Neural cell (in vitro differentiated cells): ENCODE measurements around the gene KLHL30. TPM values are rescaled to one million over a fixed set of nuclear protein-coding genes. Genes with fewer than 3 reads are reported as not detected.

Experiments used
- H2AFZ ChIP-seq: fragments of 200-600, 300-800 bp; sonication (generic), shearing (Covaris generic); 2 replicates; pipeline ENCODE4 v1.6.0; 2014; ENCODE audit warnings: low read depth, mild to moderate bottlenecking, antibody characterized with exemption, low read length, moderate library complexity
- H3F3A ChIP-seq: fragments of 200-600 bp; shearing (Covaris generic); 2 replicates; pipeline ENCODE4 v1.6.1; 2016; ENCODE audit warnings: mild to moderate bottlenecking, moderate library complexity, mixed read lengths, antibody characterized with exemption, low read length; ENCODE audit not compliant: insufficient read depth, poor library complexity, severe bottlenecking
- H3K27ac ChIP-seq: fragments of 200-600, 300-800 bp; sonication (generic), shearing (Covaris generic); 2 replicates; pipeline ENCODE4 v1.5.1; 2014; ENCODE audit warnings: mild to moderate bottlenecking, low read length, moderate library complexity
- H3K27me3 ChIP-seq: fragments of 300-800, 200-600 bp; sonication (generic), shearing (Covaris generic); 2 replicates; pipeline ENCODE4 v1.6.0; 2014; ENCODE audit warnings: mild to moderate bottlenecking, low read depth, low read length, moderate library complexity; ENCODE audit not compliant: insufficient read depth
- H3K36me3 ChIP-seq: fragments of 300-800, 200-600 bp; sonication (generic), shearing (Covaris generic); 2 replicates; pipeline ENCODE4 v1.5.1; 2014; ENCODE audit warnings: mild to moderate bottlenecking, antibody characterized with exemption, low read length, moderate library complexity; ENCODE audit not compliant: insufficient read depth
- H3K4me2 ChIP-seq: fragments of 300-800, 200-600 bp; sonication (generic), shearing (Covaris generic); 2 replicates; pipeline ENCODE4 v1.6.0; 2014; ENCODE audit warnings: mild to moderate bottlenecking, low read length
- H3K4me3 ChIP-seq: fragments of 300-800, 200-600 bp; sonication (generic), shearing (Covaris generic); 2 replicates; pipeline ENCODE4 v1.5.1; 2014; ENCODE audit warnings: mild to moderate bottlenecking, low read length, moderate library complexity
- H3K79me2 ChIP-seq: fragments of 200-600 bp; shearing (Covaris generic); replicated peaks from 2 replicates; pipeline ENCODE4 v1.6.0; 2014; ENCODE audit warnings: mild to moderate bottlenecking, low read length, moderate library complexity; ENCODE audit not compliant: insufficient read depth
- H3K9ac ChIP-seq: fragments of 300-800, 200-600 bp; sonication (generic), shearing (Covaris generic); 2 replicates; pipeline ENCODE4 v1.6.1; 2016; ENCODE audit warnings: mild to moderate bottlenecking, low read length, mixed read lengths
- H3K9me2 ChIP-seq: fragments of 200-600 bp; shearing (Covaris generic); 2 replicates; pipeline ENCODE4 v1.6.1; 2016; ENCODE audit warnings: mild to moderate bottlenecking, low read length, mixed read lengths; ENCODE audit not compliant: insufficient read depth
- H3K9me3 ChIP-seq: fragments of 200-600, 300-800 bp; sonication (generic), shearing (Covaris generic); 2 replicates; pipeline ENCODE4 v1.6.1; 2016; ENCODE audit warnings: mild to moderate bottlenecking, mixed run types, low read length, moderate library complexity, mixed read lengths
- H4K20me1 ChIP-seq: fragments of 200-600 bp; shearing (Covaris generic); 2 replicates; pipeline ENCODE4 v1.6.1; 2016; ENCODE audit warnings: mild to moderate bottlenecking, mixed run types; ENCODE audit not compliant: insufficient read depth
- CTCF ChIP-seq: fragments of 450-650 bp; IDR thresholded peaks from 2 replicates; pipeline ENCODE4 v1.5.1; 2014; ENCODE audit warnings: antibody characterized with exemption, mild to moderate bottlenecking, moderate library complexity; ENCODE audit not compliant: poor library complexity, severe bottlenecking
- EP300 ChIP-seq: fragments of 450-650 bp; conservative IDR thresholded peaks from 2 replicates; pipeline ENCODE4 v1.6.1; 2014; ENCODE audit warnings: antibody characterized with exemption, mild to moderate bottlenecking, moderate library complexity; ENCODE audit not compliant: poor library complexity, severe bottlenecking
- EZH2 ChIP-seq: fragments of 200-600, 300-800 bp; shearing (Covaris generic), sonication (generic); IDR thresholded peaks from 2 replicates; pipeline ENCODE4 v1.6.1; 2014; ENCODE audit warnings: antibody characterized with exemption, low read length, borderline replicate concordance, mild to moderate bottlenecking; ENCODE audit not compliant: insufficient read depth, poor library complexity, severe bottlenecking
- MXI1 ChIP-seq: fragments of 450-650 bp; conservative IDR thresholded peaks from 2 replicates; pipeline ENCODE4 v1.6.1; 2014; ENCODE audit warnings: antibody characterized with exemption, mild to moderate bottlenecking; ENCODE audit not compliant: poor library complexity, severe bottlenecking
- POLR2AphosphoS5 ChIP-seq: IDR thresholded peaks from 2 replicates; pipeline ENCODE4 v1.6.1; 2012
- RAD21 ChIP-seq: fragments of 450-650 bp; conservative IDR thresholded peaks from 2 replicates; pipeline ENCODE4 v1.6.1; 2014; ENCODE audit warnings: antibody characterized with exemption, mild to moderate bottlenecking, moderate library complexity
- REST ChIP-seq: IDR thresholded peaks from 2 replicates; pipeline ENCODE4 v1.6.1; 2012; ENCODE audit warnings: borderline replicate concordance
- SMC3 ChIP-seq: fragments of 450-650 bp; conservative IDR thresholded peaks from 2 replicates; pipeline ENCODE4 v1.6.1; 2014; ENCODE audit warnings: antibody characterized with exemption, mild to moderate bottlenecking, moderate library complexity; ENCODE audit not compliant: poor library complexity
- TAF1 ChIP-seq: IDR thresholded peaks from 2 replicates; pipeline ENCODE4 v1.6.1; 2012; ENCODE audit warnings: low read depth
- polyA minus RNA-seq: library from RNA; depleted of rRNA, polyadenylated mRNA; stranded (reverse); fragments of >200 nt; gene quantifications from 2 replicates; pipeline ENCODE4 v1.2.3, GENCODE V29; 2014
- polyA plus RNA-seq: library from polyadenylated mRNA; depleted of rRNA; stranded (reverse); fragments of >200 nt; gene quantifications from 2 replicates; pipeline ENCODE4 v1.2.3, GENCODE V29; 2014

Gene KLHL30
- polyA plus RNA-seq (not detected in 2 replicates), polyA minus RNA-seq (0.12 TPM in 1 of 2 replicates, not detected in the other)

- Histone ChIP-seq H3K9me2 (no peaks in the 10 kb centered on the region), H3K9me3 (no peaks in the 10 kb centered on the region), H3K27me3 (no peaks in the 10 kb centered on the region), H3K79me2 (no peaks in the 10 kb centered on the region), H4K20me1 (no peaks in the 10 kb centered on the region), H3K36me3 (no peaks in the 10 kb centered on the region), H3K4me3 (no peak within 1 kb of the TSS), H3F3A (no peaks in the 10 kb centered on the region), H3K9ac (no peak within 1 kb of the TSS), H2AFZ (no peak within 1 kb of the TSS), H3K27ac (no peak within 1 kb of the TSS), H3K4me2 (no peak within 1 kb of the TSS)
- TF ChIP-seq MXI1: no peak
- TF ChIP-seq EZH2: no peak
- TF ChIP-seq EP300: no peak
- TF ChIP-seq REST: no peak
- no peak for TF ChIP-seq SMC3
- no peak for TF ChIP-seq TAF1
- TF ChIP-seq POLR2AphosphoS5: no peak
- TF ChIP-seq RAD21: no peak
- no peak for TF ChIP-seq CTCF
Measured at GRCh38 chr2:238138331-238139195, at the start of gene KLHL30. Gene KLHL30 (plus strand): TSS chr2:238138668. CDS start chr2:238140755, 2,087 bp downstream.

GRCh38 chr2:238090887-238091286 lies 47.6 kb upstream of the KLHL30 start:
- no peak overlapping the region for H3K27ac ChIP-seq
- no peak overlapping the region for H3K4me3 ChIP-seq
- TF ChIP-seq POLR2AphosphoS5 (no peak), TAF1 (no peak), REST (no peak), EZH2 (no peak), SMC3 (no peak), MXI1 (no peak), CTCF (no peak)
- no peak overlapping the region for H3K4me2 ChIP-seq
- H3K27me3 ChIP-seq: no peaks in the 10 kb centered on the region
- no peaks in the 10 kb centered on the region for H3K36me3 ChIP-seq
- H4K20me1 ChIP-seq: no peaks in the 10 kb centered on the region
- no peaks in the 10 kb centered on the region for H3F3A ChIP-seq
- no peaks in the 10 kb centered on the region for H3K9me2 ChIP-seq
- no peak overlapping the region for H2AFZ ChIP-seq
- H3K9ac ChIP-seq: no peak overlapping the region
- no peaks in the 10 kb centered on the region for H3K9me3 ChIP-seq
- no peaks in the 10 kb centered on the region for H3K79me2 ChIP-seq
